ENCODE results near the gene HGF.

DNA sequence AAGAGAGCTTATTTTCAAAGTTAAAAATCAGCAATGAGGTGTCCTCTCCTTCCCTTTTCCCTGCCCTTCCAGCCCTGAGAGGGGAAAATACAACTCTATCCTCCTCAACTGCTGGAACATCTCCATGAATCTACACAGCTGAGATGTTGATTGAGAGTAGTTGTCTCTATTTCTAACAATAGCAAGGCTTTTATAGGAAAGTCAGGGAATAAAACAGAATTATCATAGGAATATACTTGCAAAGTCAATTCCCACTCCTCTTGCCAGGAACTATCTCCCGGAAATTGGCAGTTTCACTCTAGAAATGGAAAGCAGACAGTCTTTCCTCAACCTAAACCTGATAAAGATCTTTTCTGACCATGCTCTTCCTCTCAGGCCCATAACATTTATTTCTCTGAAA, 8.8 kb downstream of the HGF start:
- TF ChIP-seq, protein P1, sequence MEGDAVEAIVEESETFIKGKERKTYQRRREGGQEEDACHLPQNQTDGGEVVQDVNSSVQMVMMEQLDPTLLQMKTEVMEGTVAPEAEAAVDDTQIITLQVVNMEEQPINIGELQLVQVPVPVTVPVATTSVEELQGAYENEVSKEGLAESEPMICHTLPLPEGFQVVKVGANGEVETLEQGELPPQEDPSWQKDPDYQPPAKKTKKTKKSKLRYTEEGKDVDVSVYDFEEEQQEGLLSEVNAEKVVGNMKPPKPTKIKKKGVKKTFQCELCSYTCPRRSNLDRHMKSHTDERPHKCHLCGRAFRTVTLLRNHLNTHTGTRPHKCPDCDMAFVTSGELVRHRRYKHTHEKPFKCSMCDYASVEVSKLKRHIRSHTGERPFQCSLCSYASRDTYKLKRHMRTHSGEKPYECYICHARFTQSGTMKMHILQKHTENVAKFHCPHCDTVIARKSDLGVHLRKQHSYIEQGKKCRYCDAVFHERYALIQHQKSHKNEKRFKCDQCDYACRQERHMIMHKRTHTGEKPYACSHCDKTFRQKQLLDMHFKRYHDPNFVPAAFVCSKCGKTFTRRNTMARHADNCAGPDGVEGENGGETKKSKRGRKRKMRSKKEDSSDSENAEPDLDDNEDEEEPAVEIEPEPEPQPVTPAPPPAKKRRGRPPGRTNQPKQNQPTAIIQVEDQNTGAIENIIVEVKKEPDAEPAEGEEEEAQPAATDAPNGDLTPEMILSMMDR (IDR thresholded peaks at IDR 0.05), result no peak
- TF ChIP-seq POLR2A (IDR thresholded peaks at IDR 0.05), result no peak
